SK-MEL-5 (cell line): ENCODE results near the gene MAMLD1. TPM values are rescaled to one million over a fixed set of nuclear protein-coding genes. Genes with fewer than 3 reads are reported as not detected.

ENCODE experiments used
- DNase-seq: peaks from one replicate; pipeline ENCODE4 v3.0.0-alpha.2; 2016; ENCODE audit warnings: low read depth, low spot score
- in situ Hi-C: cut with HindIII; loops from 2 replicates; pipeline ENCODE4 v1.10.0; 2016; ENCODE audit warnings: low sequenced_read_pairs, high pct_unique_total_duplicates, low pct_unique_long_range_greater_than_20kb
- total RNA-seq: library from RNA; depleted of rRNA; stranded (reverse); fragments of >200 nt; shearing (Covaris generic); gene quantifications from 2 replicates; pipeline ENCODE4 v1.2.3, GENCODE V29; 2014; rRNA removed

MAMLD1 gene
- total RNA-seq, 1 experiment from 2014 or later, result 0.08 TPM

GRCh38 chrX:150551963-150552362, 188.8 kb downstream of the MAMLD1 start:
- in situ Hi-C loops, result no loop called here

GRCh38 chrX:150558424-150558823, 195.3 kb downstream of the MAMLD1 start:
- in situ Hi-C loops, result no loop called here
- no peak for DNase-seq

More at GRCh38 chrX:150551963-150552362, 188.8 kb downstream of the MAMLD1 start:
- no peak for DNase-seq

Other genes with a start within 250 kb of the MAMLD1 start
- gene MTM1, start 205.3 kb downstream of the MAMLD1 start, total RNA-seq, result 9.5 TPM in 2 replicates